DND-41 (cell line): ENCODE results near the gene MAPRE3.

Source experiments
- ATAC-seq: fragments of 200-7000 bp; cut with Tn5 transposase; 3 replicates; pipeline ENCODE4 v1.9.1; 2021; ENCODE audit warnings: low read depth; ENCODE audit not compliant: insufficient read depth
- DNase-seq: peaks from one replicate; pipeline ENCODE4 v3.0.0-alpha.2; 2020
- H2AFZ ChIP-seq: 2 replicates; pipeline ENCODE4 v1.6.0; 2012; ENCODE audit warnings: low read depth, low read length
- H3K27ac ChIP-seq: 2 replicates; pipeline ENCODE4 v1.5.1; 2012; ENCODE audit warnings: low read length, inconsistent platforms
- H3K27me3 ChIP-seq: fragments of 200-600 bp; sonication (generic); 2 replicates; pipeline ENCODE4 v1.6.0; 2012; ENCODE audit warnings: low read length, mild to moderate bottlenecking, inconsistent platforms; ENCODE audit not compliant: insufficient read depth, poor library complexity
- H3K36me3 ChIP-seq: 2 replicates; pipeline ENCODE4 v1.5.1; 2012; ENCODE audit warnings: low read length, inconsistent platforms; ENCODE audit not compliant: insufficient read depth
- H3K4me1 ChIP-seq: 2 replicates; pipeline ENCODE4 v1.5.1; 2012; ENCODE audit warnings: mild to moderate bottlenecking, low read length; ENCODE audit not compliant: insufficient read depth
- H3K4me2 ChIP-seq: 2 replicates; pipeline ENCODE4 v1.6.0; 2012; ENCODE audit warnings: mild to moderate bottlenecking, moderate library complexity, low read length, inconsistent platforms; ENCODE audit not compliant: insufficient read depth
- H3K4me3 ChIP-seq, 2 experiments: fragments of 200-600 bp in 1 of 2; shearing (Covaris generic) in 1 of 2; 2 replicates each; pipeline ENCODE4 v1.5.1; 2012 to 2016; ENCODE audit warnings: inconsistent platforms in 2 of 2, low read length in 2 of 2, mild to moderate bottlenecking in 2 of 2, low read depth in 1 of 2, moderate library complexity in 1 of 2
- H3K79me2 ChIP-seq: 2 replicates; pipeline ENCODE4 v1.6.0; 2012; ENCODE audit warnings: low read length, inconsistent platforms; ENCODE audit not compliant: insufficient read depth
- H3K9ac ChIP-seq: 2 replicates; pipeline ENCODE4 v1.6.0; 2012; ENCODE audit warnings: low read depth, mild to moderate bottlenecking, inconsistent platforms, low read length, moderate library complexity
- H3K9me3 ChIP-seq: 2 replicates; pipeline ENCODE4 v1.5.1; 2012; ENCODE audit warnings: low read length, moderate library complexity, mild to moderate bottlenecking, inconsistent platforms; ENCODE audit not compliant: insufficient read depth, severe bottlenecking
- H4K20me1 ChIP-seq: 2 replicates; pipeline ENCODE4 v1.6.0; 2012; ENCODE audit warnings: low read length; ENCODE audit not compliant: insufficient read depth
- EZH2 ChIP-seq: IDR thresholded peaks from 3 replicates; pipeline ENCODE4 v1.6.1; 2012; ENCODE audit warnings: borderline replicate concordance, low read depth, mild to moderate bottlenecking, moderate library complexity, low read length, inconsistent platforms; ENCODE audit not compliant: severe bottlenecking
- TF ChIP-seq, protein P1 (sequence below): IDR thresholded peaks from 2 replicates; pipeline ENCODE4 v1.5.1; 2012; ENCODE audit warnings: borderline replicate concordance, low read length, moderate library complexity, mild to moderate bottlenecking; ENCODE audit not compliant: poor library complexity, severe bottlenecking; ENCODE audit errors: extremely low read depth

The MAPRE3 gene

DNA sequence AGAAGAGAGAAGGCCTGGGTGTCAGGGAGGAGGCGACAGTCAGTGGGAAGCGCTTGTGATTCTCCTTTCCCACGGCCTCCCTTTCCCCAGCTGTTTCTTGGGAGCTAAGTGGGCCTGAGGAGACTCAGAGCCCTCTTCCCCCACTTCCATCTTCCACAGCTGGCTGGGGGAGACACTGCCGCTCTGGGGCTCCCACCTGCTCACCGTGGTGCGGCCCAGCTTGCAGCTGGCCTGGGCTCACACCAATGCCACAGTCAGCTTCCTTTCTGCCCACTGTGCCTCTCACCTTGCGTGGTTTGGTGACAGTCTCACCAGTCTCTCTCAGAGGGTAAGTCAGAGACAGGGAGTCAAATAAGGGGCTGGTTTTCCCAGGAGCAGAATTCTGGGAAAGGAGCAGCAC, 69.4 kb downstream of the MAPRE3 start:
- Histone ChIP-seq H3K79me2 (peaks cover 8% of the 10 kb centered on the region; the same call in 1 of the 2 replicates), H3K36me3 (peaks cover 72% of the 10 kb centered on the region)

DNA sequence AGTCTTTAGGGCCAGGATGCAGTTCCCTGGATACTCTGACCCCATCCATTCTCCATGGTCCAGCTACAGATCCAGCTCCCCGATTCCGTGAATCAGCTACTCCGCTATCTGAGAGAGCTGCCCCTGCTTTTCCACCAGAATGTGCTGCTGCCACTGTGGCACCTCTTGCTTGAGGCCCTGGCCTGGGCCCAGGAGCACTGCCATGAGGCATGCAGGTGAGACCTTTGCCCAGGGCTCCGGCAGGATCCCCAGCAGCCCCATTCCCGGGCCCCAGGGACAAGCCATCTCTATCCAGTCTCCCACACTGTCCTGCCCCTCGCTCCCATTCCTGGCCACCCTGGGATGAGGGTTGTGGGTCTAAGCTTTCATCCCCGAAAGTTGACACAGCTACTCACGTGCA, 69.8 kb downstream of the MAPRE3 start:
- Histone ChIP-seq H2AFZ (no peak overlapping the region), H3K4me1 (0 out of 2 replicates have a peak, but pooled peaks cover 1% of the 10 kb centered on the region), H3K36me3 (peaks cover 68% of the 10 kb centered on the region), H3K4me3 (no peak overlapping the region), H3K79me2 (peaks cover 3% of the 10 kb centered on the region; the same call in 1 of the 2 replicates), H3K4me2 (no peak overlapping the region), H3K9me3 (no peaks in the 10 kb centered on the region), H3K27me3 (no peaks in the 10 kb centered on the region), H4K20me1 (no peaks in the 10 kb centered on the region), H3K27ac (no peak overlapping the region), H3K9ac (no peak overlapping the region)
- no peak for TF ChIP-seq EZH2
- TF ChIP-seq, protein P1, sequence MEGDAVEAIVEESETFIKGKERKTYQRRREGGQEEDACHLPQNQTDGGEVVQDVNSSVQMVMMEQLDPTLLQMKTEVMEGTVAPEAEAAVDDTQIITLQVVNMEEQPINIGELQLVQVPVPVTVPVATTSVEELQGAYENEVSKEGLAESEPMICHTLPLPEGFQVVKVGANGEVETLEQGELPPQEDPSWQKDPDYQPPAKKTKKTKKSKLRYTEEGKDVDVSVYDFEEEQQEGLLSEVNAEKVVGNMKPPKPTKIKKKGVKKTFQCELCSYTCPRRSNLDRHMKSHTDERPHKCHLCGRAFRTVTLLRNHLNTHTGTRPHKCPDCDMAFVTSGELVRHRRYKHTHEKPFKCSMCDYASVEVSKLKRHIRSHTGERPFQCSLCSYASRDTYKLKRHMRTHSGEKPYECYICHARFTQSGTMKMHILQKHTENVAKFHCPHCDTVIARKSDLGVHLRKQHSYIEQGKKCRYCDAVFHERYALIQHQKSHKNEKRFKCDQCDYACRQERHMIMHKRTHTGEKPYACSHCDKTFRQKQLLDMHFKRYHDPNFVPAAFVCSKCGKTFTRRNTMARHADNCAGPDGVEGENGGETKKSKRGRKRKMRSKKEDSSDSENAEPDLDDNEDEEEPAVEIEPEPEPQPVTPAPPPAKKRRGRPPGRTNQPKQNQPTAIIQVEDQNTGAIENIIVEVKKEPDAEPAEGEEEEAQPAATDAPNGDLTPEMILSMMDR: no peak
- ATAC-seq (no peak), DNase-seq (no peak)

More for the DNA sequence above, 69.4 kb downstream of the MAPRE3 start:
- DNase-seq: no peak
- no peaks in the 10 kb centered on the region for H3K9me3 ChIP-seq
- H3K4me2 ChIP-seq: no peak overlapping the region; the same call in 1 of the 2 replicates
- no peak for ATAC-seq
- H3K27ac ChIP-seq: no peak overlapping the region
- H3K4me1 ChIP-seq: peaks cover 5% of the 10 kb centered on the region
- no peak overlapping the region for H3K9ac ChIP-seq
- no peaks in the 10 kb centered on the region for H4K20me1 ChIP-seq
- TF ChIP-seq, protein P1: no peak
- no peak for TF ChIP-seq EZH2
- no peak overlapping the region for H2AFZ ChIP-seq
- no peaks in the 10 kb centered on the region for H3K27me3 ChIP-seq
- H3K4me3 ChIP-seq: no peak overlapping the region

DNA sequence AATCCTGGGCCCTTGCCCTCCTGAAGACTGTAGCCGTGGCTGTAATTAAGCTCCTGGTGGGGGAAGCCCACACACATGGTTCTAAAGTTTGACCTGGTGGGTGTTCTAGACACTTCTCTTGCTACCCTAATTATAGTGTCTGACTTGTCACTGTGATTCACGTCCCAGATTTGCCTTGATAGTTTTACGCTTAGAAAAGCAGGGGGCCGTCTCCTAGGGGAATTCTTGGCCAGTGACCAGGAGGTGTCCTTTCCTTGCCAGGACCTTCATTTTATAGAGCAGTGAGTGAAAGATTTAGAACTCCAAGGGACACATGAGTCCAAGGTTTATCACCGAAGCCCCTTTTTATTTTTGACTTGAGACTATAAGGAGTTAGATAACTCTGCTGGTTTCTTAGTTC, 71.3 kb downstream of the MAPRE3 start:
- ATAC-seq: no peak

More for the DNA sequence above, 71.3 kb downstream of the MAPRE3 start:
- no peak overlapping the region for H2AFZ ChIP-seq
- H4K20me1 ChIP-seq: no peaks in the 10 kb centered on the region
- no peak overlapping the region for H3K4me3 ChIP-seq
- no peak overlapping the region for H3K9ac ChIP-seq
- no peak for TF ChIP-seq EZH2
- TF ChIP-seq, protein P1: no peak
- H3K9me3 ChIP-seq: no peaks in the 10 kb centered on the region
- H3K27ac ChIP-seq: no peak overlapping the region
- no peak for DNase-seq
- no peaks in the 10 kb centered on the region for H3K79me2 ChIP-seq
- H3K4me2 ChIP-seq: no peak overlapping the region
- H3K36me3 ChIP-seq: peaks cover 53% of the 10 kb centered on the region
- H3K27me3 ChIP-seq: no peaks in the 10 kb centered on the region
- H3K4me1 ChIP-seq: no peaks in the 10 kb centered on the region
